GM11168 (cell line): ENCODE data around the gene UBXN10.
"Not testable (repeated sequence)": the region's sequence is repeated elsewhere in the genome, so short reads cannot be mapped to it uniquely, and the experiment has no call there.

Experiments
- in situ Hi-C: fragments of 300-500 bp; cut with MboI; formaldehyde crosslinking; loops from one replicate; pipeline ENCODE4 v1.12.0; 2022; ENCODE audit warnings: low sequenced_read_pairs; ENCODE audit not compliant: unreplicated experiment

The UBXN10 gene

GRCh38 chr1:20224546-20224945 is 38.6 kb downstream of the UBXN10 start:
- in situ Hi-C loops = loop anchor here (10.0 to 25.0 kb wide), 3 partner anchors 213 to 413 kb away; partner anchors contain the start of gene PINK1

GRCh38 chr1:20227704-20228103 is 41.8 kb downstream of the UBXN10 start:
- in situ Hi-C loops = loop anchor here (10.0 kb wide), 1 partner anchor 267 kb away; no protein-coding TSS in a partner anchor

GRCh38 chr1:20228314-20228825 is 42.5 kb downstream of the UBXN10 start:
- in situ Hi-C loops = loop anchor here (10.0 kb wide), 1 partner anchor 266 kb away; no protein-coding TSS in a partner anchor

- in situ Hi-C loops = loop anchor here (10.0 kb wide), 1 partner anchor 266 kb away; no protein-coding TSS in a partner anchor
These were observed 43.3 kb downstream of the UBXN10 start for GRCh38 chr1:20229171-20229570.

- in situ Hi-C loops = not testable (repeated sequence)
These were observed 46.7 kb downstream of the UBXN10 start for GRCh38 chr1:20232564-20232963.

- in situ Hi-C loops = no loop called here
These were observed 47.5 kb downstream of the UBXN10 start for GRCh38 chr1:20233394-20233793.

GRCh38 chr1:20233866-20234265 is 48.0 kb downstream of the UBXN10 start:
- in situ Hi-C loops = no loop called here

GRCh38 chr1:20234788-20235535 is 49.1 kb downstream of the UBXN10 start:
- in situ Hi-C loops = no loop called here

- in situ Hi-C loops = no loop called here
These were observed 51.8 kb downstream of the UBXN10 start for GRCh38 chr1:20237646-20238045.

GRCh38 chr1:20240012-20240411 is 54.1 kb downstream of the UBXN10 start:
- in situ Hi-C loops = no loop called here

- in situ Hi-C loops = no loop called here
These were observed 57.1 kb downstream of the UBXN10 start for GRCh38 chr1:20242890-20243479.
